ENCODE measurements around the gene FAAP20.

DNA sequence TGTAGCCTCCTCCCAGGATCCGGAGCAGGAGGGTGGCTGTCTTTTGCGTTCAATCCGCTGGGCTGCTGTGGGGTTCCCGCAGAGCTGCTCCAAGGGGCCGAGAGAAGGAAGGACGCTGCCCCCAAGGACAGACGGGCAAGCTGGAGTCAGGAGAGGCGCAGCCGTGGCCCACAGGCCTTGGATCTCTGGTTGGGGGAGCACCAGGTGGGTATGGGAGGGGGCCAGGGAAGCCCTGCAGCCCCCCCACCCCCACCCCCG, 17.6 kb upstream of the FAAP20 start:
- TF ChIP-seq POLR2AphosphoS5 (IDR thresholded peaks at IDR 0.05) (no peak), POLR2A (IDR thresholded peaks at IDR 0.05) (no peak)
- TF ChIP-seq, protein P1, sequence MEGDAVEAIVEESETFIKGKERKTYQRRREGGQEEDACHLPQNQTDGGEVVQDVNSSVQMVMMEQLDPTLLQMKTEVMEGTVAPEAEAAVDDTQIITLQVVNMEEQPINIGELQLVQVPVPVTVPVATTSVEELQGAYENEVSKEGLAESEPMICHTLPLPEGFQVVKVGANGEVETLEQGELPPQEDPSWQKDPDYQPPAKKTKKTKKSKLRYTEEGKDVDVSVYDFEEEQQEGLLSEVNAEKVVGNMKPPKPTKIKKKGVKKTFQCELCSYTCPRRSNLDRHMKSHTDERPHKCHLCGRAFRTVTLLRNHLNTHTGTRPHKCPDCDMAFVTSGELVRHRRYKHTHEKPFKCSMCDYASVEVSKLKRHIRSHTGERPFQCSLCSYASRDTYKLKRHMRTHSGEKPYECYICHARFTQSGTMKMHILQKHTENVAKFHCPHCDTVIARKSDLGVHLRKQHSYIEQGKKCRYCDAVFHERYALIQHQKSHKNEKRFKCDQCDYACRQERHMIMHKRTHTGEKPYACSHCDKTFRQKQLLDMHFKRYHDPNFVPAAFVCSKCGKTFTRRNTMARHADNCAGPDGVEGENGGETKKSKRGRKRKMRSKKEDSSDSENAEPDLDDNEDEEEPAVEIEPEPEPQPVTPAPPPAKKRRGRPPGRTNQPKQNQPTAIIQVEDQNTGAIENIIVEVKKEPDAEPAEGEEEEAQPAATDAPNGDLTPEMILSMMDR (IDR thresholded peaks at IDR 0.05), result no peak

Measured in sigmoid colon (tissue), 4 donors.